Limb (tissue), 2 donors: ENCODE measurements around the gene SSH3.
A peak's percentile ranks its signal among the peaks of the same experiment; 100 is the strongest.
"Not testable (repeated sequence)": the region's sequence is repeated elsewhere in the genome, so short reads cannot be mapped to it uniquely, and the experiment has no call there.

Experiments
- DNase-seq, 2 donors: peaks; one replicate each; pipeline ENCODE4 v3.0.0-alpha.2; 2016; ENCODE audit errors: extremely low spot score in 2 of 2

The SSH3 gene

DNA sequence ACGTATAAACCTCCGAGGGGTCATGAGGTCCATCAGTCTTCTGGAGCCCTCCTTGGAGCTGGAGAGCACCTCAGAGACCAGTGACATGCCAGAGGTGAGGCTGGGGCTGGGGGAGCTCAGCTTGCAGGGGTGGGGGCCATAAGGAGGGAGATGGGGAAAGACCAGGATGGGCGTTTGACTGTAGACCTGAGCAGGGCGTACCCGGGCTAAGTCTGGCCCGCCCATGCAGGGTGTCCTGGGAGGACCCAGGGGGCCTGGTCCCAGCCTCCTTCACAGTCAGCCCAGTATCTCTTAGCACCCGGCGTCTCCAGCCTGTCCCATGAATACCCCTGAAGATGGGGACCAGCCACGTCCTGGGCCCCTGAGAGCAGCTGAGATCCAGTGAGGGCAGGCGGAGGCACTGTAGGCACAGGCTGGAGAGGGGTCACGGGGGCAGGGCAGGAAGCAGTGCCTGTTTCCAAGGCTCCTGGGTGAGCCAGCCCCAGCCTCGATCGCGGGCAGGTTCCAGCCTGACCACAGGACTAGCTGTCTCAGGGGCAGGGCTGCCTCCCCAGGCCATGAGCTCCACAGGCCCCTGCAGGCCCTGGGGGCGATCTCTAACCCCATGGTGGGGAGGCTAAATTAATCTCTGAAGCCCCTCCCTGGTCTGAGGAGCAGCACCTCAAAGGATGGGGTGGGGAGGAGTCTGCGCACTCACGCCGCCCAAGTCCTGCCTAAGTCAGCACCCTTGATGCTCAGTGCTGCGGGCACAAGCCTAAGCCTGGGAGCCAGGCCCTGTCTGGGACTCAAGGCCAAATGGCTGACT is 7.1 kb downstream of the SSH3 start:
- DNase-seq, result no peak

DNA sequence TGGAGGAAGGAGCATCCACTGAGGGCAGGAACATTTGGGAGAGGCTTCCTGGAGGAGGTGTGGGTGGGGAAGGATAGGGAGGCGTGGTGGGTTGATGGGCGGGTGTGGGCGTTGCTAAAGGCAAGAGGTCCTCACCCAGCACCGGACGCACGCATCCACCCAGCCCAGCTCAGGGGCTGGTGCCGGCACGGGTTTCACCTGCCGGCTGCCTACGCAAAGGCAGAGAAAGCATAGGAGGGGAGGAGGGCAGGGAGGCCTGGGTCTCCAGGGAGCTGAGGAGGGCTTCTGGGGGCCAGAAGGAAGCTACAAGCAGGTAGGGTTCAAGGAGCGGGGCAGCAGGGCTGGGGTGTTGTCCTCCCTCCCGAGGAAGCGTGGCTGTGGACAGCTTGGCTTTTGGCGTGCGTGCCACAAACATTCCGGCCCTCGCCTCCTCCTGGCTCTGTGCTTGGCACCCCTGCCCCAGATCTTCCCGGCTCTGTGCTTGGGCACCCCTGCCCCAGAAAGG is 7.8 kb downstream of the SSH3 start:
- DNase-seq, result no peak

DNA sequence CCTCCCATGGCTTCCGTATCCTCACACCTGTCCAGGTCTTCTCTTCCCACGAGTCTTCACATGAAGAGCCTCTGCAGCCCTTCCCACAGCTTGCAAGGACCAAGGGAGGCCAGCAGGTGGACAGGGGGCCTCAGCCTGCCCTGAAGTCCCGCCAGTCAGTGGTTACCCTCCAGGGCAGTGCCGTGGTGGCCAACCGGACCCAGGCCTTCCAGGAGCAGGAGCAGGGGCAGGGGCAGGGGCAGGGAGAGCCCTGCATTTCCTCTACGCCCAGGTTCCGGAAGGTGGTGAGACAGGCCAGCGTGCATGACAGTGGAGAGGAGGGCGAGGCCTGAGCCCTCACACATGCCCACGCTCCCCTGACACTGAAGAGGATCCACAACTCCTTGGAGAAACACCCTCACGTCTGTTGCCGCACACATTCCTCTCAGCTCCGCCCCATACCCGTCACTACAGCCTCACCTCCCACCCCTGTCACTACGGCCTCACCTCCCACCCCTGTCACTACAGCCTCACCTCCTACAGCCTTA is 8.3 kb downstream of the SSH3 start:
- no peak for DNase-seq

DNA sequence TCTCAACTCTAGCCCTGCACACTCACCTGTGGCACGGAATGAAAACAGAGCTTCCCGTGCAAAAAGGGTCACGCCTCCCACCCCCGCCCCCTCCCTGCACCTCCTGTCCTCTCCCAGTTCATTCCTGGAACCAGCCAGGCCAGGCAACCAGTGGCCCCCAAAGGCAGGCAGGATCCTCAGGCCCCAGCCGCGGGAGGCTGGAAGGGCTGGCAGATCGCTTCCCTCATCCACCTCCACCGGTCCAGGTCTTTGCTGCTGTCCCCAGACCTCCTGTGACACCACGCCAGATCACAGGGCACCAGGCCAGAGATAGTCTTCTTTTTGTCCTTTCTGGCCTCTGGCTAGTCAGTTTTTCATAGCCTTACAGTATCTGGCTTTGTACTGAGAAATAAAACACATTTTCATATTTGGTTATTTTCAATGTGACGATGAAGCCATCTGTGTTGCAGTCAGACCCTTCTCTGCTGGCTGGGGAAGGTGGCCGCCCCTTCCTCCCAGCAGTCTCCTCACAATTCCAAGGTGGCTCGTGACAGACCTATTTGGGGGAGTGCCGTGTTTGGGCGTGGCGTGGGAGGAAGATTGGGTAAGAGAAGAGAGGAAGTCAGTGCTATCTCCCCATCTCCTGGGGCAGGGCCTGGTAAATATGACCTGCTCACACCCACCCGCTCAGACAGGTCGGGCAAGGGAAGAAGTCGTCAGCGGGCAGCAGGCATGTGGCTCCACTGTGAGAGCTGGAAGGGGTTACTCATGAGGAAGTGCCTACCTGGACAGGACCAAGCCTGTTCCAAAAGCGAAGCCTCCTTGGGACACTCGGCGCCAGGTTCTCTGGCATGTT is 9.1 kb downstream of the SSH3 start:
- no peak for DNase-seq

DNA sequence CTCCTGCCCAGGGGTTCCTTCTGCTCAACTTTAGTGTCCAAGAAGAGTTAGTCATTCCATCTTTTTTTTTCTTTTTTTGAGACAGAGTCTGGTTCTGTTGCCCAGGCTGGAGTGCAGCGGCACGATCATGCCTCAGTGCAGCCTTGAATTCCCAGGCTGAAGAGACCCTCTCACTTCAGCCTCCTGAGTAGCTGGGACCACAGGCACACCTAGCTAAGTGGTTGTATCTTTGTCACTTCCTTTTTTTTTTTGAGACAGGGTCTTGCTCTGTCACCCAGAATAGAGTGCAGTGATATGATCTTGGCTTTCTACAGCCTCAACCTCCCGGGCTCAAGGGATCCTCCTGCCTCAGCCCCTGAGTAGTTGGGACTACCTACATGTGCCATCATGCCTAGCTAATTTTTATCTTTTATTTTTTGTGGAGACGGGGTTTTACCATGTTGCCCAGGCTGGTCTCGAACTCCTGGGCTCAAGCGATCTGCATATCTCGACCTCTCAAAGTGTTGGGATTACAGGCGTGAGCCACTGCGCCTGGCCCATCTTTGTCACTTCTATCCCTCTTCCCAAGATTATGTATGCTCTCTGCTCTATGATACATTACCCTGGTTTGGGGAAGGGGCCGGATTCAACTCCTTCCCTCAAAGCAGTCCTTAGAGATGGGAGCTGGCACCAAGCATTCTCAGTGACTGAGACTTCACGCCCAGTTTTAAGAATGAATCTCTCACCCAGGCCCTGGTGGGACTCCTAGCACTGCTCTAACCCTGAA is 10.0 kb downstream of the SSH3 start:
- no peak for DNase-seq

DNA sequence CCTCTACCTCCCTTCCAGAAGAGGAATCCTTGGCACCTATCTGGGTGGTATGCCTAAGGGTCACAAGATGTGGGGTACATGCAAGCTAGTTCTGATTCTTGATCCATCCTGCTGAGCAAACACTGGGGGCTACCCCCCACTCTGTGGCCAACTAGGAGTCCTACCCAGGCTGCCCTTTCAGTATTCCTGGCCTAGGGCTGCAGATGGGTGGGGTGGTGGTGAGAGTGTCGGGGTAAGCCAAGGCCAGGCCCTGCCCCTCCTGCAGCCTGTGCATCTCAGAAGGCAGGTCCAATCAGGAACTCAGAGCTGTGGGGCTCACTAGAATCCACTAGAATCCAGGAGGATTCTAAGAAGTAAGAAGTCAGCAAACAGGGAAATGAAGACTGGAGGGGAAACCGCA is 10.9 kb downstream of the SSH3 start:
- no peak for DNase-seq

DNA sequence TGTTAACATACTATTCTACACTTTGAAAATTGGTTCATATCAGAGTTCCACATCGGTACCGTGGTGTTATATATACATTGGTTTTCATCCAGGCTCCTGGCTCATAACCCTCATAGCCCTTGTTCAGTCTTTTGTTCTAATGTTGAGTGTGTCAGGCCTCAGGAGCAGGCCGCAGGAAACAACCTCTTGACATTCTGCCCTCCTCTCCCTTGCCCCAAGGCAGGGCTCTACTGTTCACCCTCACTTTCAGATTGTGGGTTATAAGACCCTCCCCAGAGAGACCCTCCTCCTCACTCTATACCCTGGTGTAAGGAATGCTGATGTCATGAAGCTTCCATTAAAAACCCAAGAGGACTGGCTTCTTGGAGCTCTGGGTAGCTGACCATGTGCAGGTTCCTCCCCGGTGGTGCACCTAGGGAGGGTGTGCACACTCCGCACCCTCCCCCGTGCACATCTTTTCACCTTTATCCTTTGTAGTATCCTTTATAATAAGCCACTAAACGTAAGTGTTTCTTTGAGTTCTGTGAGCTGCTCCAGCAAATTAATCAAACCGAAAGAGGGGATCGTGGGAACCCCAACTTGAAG is 12.1 kb downstream of the SSH3 start:
- DNase-seq, result no peak

DNA sequence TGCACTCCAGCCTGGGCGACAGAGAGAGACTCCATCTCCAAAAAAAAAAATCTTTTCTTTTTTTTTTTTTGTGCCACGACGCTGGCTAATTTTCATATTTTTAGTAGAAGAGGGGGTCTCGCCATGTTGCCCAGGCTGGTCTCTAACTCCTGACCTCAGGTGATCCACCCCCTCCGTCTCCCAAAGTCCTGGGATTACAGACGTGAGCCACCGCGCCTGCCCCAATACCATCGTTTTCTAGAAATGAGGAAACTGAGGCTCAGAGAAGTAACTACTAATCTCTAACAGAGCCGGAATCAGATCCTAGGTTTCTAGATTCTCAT is 13.5 kb downstream of the SSH3 start:
- DNase-seq, result no peak

DNA sequence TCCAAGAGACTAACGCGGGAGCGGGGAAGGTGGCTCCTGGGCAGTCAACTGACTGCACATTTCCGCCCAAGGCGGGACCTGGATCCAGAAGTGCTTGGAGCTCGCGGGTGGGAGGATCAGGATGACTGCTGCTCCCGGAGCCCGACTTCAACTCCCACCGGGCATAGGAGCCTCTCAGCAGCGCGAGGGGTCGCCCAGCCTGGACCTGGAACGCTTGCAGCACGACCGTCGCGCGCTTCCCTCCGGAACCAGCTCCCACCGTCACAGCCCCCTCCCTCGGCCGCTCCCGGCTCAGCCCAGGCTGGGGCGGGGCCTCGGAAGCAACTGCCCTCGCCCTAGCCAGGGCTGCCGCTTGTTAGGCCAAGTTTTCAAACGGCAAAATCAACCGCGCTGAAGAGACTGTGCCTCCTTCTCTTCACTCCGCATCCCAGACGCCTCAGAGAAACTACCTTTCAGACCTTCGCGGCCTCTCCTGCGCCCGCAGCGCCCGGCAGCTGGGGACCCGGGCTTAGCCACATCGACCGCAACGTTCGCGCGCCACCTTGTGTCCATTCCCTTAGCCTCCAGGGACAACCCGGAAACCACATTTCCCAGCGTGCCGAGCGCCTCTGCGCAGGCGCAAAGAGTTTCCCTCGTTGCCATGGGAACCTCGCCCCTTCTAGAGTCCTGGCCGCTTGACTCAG is 14.0 kb downstream of the SSH3 start:
- peak; percentile 97 to 98 for DNase-seq

DNA sequence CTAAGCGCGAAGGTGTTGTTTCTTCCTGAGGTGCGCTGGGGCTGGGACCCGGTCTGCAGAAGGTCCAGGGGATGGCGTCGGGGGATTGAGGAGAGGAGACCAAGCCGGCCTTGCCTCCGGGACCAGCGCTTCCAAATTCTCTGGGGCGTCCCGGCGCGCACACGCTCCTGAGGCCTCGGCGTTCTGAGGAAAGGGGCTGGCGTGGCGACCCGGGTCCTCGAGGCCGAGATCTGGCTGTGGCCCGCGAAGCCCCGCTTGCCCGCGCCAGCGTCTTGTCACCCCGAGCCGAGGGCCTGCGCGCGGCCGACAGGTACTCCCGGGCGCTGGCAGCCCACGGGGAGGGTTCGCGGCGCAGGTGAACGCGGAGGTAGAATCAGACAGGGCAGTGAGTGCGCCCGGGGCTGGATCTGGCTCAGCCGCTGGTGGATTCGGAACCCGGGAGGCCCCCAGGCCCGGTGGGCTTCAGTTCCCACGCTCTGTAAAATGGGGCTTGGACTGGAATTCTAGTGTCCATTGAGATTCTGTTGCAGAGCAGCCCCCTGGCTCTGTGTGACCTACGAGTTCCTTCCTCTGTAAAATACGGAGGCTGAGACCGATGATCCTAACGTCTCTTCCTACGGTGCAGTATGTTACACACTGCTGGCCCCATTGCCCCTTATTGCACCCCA is 14.7 kb downstream of the SSH3 start:
- DNase-seq, result no peak

DNA sequence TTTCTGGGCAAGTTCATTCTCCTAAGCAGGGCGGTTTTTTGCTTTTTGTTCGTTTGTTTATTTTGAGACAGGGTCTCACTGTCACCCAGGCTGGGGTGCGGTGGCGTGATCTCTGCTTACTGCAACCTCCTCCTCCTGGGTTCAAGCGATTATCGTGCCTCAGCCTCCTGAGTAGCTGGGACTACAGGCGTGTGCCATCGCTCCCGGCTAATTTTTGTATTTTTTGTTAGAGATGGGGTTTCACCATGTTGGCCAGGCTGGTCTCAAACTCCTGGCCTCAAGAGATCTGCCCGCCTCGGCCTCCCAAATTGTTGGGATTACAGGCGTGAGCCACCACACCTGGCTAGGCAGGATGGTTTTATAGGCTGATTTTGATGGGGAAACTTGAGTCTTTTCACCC is 15.5 kb downstream of the SSH3 start:
- DNase-seq, result not testable (repeated sequence)

DNA sequence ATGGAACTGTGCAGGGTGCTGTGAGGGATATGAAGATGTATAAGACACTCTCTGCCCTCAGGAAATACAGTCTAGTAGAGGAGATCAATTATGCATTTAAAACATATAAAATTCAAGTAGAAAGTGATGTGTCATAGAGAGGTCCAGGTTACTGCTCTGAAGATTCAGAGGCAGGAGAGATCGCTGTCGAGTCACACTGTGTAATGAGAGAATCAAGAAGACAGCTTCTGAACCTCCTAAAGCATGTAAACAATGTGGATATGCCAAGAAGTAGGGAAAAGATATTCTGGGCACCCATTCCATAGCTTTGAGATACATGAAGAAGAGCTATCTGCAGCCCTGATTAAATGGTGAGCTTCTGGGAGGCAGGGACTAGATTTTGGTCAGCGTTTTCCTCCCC is 16.7 kb downstream of the SSH3 start:
- DNase-seq, result no peak

DNA sequence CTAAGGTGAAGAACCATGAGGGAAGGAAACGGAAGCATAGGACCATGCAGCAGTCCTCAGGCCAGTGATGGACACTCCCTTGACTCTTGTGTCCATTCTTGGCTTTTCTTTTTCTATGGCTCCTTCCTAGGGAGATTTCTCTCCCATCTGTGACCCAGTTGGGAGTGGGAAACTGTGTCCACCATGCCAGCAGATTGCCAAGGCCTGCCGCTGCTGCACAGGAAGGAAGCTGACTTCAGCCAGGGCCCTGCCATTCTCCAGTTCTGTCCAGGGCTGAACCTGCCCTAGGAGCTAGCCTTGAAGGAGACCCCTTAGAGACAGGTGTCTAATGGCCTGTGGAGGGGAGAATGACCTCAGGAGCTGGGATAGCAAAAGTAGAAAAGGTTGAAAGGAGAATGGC is 17.4 kb downstream of the SSH3 start:
- no peak for DNase-seq

DNA sequence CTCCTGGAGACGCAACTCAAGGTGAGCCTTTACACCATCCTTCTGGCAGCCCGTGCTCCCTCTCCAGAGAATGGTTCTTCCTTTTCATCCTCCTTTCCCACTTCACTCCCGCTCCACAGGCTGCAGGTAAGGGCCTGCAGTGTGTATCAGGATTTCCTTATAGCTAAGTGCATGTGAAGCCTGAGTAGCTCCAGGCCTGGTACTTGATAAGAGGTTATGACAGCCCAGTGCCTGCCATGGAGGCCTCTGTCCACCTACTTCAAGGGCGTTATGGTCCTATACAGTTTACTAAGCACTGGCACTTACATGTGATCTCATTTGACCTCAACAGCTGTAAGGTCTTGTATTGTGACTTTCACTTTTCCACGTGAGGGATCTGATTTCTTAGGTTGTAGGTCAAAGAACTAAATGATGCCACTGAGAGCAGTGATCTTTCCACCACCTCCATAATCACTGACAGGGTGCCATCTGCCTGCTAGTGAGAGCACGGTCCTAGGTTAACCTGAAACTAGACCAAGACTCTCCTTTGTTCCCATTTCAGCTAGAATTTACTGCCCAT is 18.1 kb downstream of the SSH3 start:
- no peak for DNase-seq

DNA sequence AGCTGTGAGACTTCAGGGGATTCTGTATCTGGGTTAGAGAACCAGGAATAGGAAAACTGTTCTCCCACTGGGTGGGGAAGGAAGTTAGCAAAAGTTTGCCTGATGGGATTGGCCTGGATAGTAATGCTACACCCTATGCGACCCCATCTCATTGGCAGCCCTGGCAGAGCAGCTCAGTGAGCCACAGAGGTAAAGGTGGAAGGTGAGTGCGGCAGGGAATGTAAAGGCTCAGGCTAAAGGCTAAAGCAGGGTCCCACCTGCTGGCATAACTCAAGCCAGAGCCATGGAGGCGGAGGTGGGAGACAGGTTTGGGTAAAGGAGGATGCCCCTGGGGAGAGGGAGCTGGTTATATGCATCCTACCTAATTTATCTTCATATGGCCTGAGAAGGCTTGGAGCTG is 18.7 kb downstream of the SSH3 start:
- DNase-seq, result no peak

DNA sequence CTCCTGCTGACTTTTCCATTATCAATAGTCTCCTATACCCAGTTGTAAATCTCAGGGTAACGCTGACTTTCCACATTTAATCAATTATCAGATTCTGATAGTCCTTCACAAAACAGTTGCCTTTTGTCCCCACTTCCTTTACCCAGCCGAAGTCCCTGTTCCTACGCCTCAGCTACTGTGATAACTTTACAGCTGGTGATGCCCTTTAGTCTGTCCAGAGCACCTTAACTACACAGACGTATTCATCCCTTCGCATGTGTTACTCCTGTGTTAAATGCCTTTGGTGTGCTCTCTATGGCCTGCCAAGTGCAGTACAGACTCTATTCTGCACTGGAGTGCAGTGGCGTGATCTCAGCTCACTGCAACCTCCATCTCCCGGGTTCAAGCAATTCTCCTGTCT is 20.2 kb downstream of the SSH3 start:
- no peak for DNase-seq

DNA sequence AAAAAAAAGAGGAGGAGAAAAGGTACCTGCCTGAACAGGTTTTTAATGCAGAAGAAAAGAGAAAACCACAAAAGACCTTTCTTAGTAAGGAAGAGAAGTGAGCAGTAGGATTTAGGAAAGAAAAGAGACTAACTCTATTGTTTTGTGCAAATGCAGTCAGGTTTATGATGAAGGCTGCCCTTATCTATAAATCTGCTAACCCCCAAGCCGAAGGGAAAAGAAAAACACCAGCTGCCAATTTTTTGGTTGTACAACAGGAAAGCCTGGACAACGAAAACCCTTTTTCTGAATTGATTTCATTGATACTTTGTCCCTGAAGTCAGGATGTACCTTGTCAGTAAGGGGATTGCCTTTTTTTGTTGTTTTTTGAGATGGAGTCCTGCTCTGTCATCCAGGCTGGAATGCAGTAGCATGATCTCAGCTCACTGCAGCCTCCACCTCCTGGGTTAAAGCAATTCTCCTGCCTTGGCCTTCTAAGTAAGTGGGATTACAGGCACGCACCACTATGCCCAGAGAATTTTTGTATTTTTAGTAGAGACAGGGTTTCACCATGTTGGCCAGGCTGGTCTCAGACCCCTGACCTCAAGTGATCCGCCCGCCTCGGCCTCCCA is 28.9 kb downstream of the SSH3 start:
- no peak for DNase-seq

DNA sequence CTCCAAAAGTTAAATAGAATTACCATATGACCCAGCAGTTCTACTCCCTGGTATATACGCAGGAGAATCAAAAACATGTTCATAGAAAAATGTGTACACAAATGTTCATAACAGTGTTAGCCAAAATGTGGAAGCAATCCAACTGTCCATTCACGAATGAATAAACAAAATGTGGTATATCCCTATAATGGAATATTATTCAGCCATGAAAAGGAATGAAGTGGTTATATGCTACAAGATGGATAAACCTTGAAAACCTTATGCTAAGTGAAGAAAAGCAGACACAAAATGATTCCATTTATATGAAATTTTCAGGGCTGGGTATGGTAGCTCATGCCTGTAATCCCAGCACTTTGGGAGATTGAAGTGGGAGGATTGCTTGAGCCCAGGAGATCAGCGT is 33.9 kb downstream of the SSH3 start:
- no peak for DNase-seq

DNA sequence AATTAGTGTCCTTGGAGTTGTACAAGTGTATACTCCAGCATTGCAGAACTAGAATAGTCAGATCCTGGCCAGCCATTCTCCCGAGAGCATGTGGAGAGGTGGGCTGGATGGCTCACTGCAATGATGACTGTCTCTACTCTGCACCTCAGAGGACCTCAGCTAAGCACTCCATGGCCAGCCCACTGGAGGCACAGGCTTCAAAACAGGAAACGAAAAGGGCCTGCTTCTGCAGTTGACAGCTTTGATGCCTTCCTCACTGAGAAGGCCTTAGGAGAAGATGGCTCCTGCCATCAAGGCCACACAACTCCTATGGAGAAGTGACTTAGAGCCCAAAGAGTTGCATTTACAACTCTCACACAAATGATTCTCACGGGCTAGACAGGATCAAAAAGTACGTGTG is 40.9 kb downstream of the SSH3 start:
- DNase-seq, result no peak
